IPS DF 4.7 (cell line): ENCODE results near the gene TEAD3.

Source experiments
- DNase-seq: peaks from one replicate; pipeline ENCODE4 v3.0.0-alpha.2; 2013; ENCODE audit warnings: low spot score; ENCODE audit errors: extremely low read depth

TEAD3 gene

GRCh38 chr6:35476004-35476403 is 20.9 kb downstream of the TEAD3 start:
- no peak for DNase-seq

DNA sequence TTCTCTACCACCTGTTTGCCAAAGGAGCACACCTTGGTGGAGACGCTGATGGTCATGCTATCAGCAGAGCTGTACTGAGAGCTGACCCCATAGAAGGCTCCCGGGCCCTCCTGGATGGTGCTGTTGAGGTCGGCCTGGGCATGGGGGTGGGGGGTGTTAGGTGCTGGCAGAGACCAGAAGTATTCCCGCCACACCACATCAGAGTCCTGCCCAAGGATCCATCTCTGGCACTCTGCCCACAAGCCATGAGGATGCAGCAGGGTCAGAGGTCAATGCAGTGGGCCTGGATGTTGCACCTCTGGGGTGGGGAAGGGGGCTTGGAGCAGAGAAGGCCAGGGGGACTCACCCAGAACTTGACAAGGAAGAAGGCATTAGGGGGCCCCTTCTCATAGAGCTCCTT is 21.3 kb downstream of the TEAD3 start:
- DNase-seq = no peak

DNA sequence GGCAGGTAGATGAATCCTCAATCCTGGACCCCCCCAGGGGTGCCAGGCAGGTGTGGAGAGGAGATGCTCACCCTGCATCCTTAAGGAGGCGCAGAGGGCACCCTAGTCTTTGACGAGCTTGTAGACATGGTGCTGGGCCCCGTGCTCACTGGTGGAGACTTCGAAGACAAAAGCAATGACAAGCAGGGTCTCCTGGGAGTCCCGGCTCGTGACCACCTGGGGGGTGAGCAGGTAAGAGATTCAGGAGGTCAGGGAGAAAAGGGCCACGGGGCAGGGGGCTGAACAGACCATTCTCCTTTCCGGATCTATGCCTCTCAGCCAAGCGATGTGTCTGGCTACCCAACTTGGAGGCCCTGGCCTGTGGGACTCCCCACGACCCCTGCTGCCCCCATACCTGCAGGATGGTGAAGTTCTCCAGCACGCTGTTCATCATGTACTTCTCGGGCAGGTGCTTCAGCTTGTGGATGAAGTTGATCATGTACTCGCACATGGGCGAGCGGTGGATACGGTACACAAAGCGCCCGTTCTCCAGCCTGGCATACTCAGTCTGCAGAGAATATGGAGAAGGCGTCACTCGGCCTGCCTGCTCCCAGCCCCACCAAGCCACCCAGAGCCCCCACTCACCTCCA is 21.8 kb downstream of the TEAD3 start:
- no peak for DNase-seq

- no peak for DNase-seq
Observed at GRCh38 chr6:35474131-35474941, 22.5 kb downstream of the TEAD3 start.

DNA sequence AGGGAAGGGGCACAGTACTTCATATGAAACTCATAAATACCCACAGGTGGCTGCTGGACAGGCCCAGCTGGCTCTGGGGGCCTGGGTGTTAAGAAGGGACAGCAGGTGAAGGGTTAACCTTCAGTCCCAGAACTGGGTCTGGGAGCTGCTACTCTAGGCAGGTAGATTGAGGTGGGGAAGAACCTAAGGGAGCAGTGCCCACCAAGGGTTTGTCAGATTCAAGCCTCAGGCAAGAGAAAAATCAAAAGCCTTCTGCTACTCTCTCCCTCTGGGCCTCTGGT is 23.1 kb downstream of the TEAD3 start:
- DNase-seq = no peak

DNA sequence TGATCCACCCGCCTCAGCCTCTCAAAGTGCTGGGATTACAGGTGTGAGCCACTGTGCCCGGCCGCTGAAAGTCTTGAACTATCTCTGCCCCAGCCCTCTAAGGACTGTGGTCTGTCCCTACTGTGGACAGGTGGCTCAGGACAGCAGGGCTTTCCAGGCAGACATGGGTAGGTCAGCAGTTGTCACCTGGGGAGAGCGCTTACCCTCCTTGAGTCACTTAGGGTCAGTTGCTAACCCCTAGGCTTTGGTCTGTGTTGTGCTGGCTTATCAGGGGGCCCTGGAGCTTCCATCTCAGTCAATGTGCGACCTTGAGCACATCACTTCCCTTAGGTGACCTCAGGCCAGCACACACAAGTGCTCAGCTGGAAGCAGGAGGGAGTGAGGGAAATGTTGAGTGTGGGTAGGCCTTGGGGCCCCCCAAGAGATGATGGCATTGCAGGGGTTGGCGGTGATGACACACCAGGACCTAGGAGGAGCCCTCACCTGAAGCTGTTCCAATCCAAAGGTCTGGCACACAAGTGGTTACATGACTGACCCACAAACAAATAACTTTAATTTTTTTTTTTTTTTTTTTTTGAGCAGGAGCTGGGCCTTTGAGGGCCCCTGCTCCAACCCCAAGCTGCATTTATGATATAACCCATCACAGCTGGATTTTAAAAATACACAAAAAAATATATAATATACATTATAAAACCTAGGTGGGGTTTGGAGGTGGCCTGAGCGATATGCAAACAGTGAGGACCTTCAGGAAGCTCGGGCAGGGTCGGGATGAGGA is 23.6 kb downstream of the TEAD3 start:
- DNase-seq = no peak

- DNase-seq = no peak
Observed at GRCh38 chr6:35471836-35472345, 25.0 kb downstream of the TEAD3 start.

GRCh38 chr6:35470663-35471120 is 26.2 kb downstream of the TEAD3 start:
- DNase-seq = no peak

- DNase-seq = no peak
Observed at GRCh38 chr6:35469751-35470662, 26.9 kb downstream of the TEAD3 start.

GRCh38 chr6:35468980-35469750 is 27.7 kb downstream of the TEAD3 start:
- DNase-seq = no peak

- peak; percentile 96 for DNase-seq
Observed at GRCh38 chr6:35468181-35468979, 28.5 kb downstream of the TEAD3 start, which contains the start of gene RPL10A. Gene RPL10A (plus strand): TSS chr6:35468401. CDS start chr6:35468435, 34 bp downstream.

DNA sequence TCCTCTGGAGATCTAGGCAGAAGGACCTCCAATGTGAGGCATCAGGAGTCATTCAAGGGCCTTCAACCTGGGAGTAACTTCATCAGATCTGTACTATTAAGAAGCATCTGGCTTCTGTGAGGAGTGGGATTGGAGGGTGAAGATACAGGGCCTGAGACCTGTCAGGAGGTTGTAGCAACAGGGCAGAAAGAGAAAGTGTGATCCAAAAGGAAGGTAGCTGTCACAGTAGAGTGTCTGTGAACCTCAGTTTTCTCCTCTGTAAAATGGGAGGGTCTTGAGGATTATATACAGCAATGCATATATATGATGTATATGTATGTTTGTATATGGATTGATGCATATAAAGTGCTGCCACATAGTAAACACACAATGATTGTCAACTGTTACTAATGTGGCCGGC is 31.2 kb downstream of the TEAD3 start:
- DNase-seq = no peak

DNA sequence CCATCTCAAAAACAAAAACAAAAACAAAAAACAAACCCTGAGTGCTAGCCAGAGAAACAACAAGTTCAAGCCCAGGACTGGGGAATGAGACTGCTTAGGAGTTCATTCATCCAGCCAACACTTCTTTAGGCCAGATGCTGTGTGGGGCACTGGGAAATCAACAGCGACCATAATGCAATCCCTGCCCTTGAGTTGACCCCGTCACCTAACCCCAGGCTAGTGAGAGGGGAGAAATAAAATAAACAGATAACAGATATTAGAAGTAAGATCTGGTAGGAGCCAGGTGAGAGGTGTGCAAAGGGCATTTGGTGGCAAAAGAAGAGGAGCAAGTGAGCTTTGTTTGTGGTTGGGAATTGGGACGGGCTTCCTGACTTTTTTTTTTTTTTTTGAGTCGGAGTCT is 33.6 kb downstream of the TEAD3 start:
- no peak for DNase-seq

GRCh38 chr6:35461270-35461669 is 35.6 kb downstream of the TEAD3 start:
- DNase-seq = no peak

DNA sequence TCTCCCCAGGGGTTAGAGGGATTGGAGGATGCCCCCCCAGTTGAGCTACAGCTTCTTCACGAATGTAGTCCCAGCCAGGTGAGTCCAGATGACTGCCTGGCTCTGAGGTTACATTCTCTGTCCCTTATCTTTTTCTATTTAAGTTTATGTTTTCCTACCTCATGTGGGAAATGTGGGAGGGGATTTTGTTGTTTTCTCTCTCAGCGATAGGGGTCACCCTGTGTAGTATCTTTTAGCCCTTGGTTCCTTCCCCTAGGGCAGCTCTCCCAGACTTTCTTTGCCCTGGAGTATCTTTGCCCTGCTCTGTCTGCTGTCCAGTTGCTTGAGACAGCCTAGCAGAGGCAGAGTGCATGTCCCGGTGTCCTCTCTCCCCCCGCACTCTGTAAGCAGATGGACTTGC is 39.0 kb downstream of the TEAD3 start:
- DNase-seq = no peak

DNA sequence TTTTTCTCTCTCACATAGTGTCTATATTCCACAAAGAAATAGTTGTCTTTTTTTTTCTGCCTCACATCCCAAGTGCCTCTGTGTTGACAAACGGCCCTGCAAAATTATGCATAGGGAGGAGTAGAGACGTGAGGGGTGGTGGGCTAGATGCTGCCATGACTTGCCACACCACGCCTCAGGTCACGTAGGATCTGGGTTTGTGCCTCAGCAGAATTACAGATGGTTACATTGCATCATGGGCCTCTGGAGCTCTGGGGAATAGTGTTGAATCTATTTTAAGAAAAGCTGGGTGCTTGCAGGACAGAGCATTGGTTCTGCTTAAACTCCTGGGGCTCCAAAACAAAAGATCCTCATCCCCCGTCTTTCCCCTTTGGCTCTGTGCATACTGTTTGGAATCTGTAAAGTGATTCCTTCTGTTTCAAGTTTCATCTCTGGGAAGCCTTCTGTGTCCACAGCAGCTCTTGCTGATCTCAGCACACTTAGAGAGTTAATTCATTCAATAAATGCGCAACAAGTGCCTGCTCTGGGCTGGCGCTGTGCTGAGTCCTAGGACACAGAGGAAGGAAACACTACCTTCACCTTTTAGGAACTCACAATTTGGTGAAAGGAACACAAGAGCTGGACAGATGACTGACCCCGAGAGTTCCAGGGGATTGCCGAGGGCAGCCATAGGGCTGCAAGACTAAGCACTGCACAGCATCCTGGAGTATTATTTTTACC is 42.3 kb downstream of the TEAD3 start:
- DNase-seq = no peak

- no peak for DNase-seq
Observed at GRCh38 chr6:35453236-35453635, 43.6 kb downstream of the TEAD3 start.

DNA sequence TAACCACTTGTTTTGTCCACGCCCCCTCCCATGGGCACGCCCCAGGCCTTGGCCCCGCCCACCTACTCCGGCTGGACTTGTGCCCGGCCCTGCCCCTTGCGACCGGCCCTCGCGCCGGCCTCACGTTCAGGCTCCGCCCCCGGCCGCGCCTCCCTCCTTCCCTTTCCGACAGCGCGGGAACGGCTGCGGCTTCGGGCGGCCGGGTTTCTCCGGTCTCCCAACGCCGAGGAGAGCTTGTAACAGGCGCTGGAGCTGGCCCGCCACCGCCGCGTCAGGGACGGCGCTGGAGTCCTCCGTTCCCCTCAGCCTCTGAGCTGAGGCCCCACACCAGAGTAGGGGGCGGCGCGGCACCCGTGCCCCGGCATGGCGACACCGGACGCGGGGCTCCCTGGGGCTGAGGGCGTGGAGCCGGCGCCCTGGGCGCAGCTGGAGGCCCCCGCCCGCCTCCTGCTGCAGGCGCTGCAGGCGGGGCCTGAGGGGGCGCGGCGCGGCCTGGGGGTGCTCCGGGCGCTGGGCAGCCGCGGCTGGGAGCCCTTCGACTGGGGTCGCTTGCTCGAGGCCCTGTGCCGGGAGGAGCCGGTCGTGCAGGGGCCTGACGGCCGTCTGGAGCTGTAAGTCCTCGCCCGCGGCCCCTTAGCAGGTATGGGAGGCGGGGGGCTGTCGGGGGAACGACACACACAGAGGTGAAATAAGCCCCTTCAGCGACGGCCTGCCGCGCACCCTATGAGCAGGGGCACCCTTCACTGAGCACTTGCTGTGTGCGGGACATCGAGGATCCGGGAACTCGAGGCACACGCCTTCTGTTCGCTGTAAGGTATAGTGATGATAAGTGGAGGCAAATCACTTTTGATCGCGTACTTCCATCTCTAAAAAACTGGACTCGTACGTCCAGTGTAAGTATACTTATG is 44.4 kb downstream of the TEAD3 start, which contains the start of gene FANCE:
FANCE (plus strand) TSS at position 156 of the 908 bp plus-strand sequence; CDS start at position 364, 208 bp downstream.
- no peak for DNase-seq
